Loucy (cell line): ENCODE data around the gene CNOT8.
A peak's percentile ranks its signal among the peaks of the same experiment; 100 is the strongest.

ENCODE experiments used
- CTCF ChIP-seq: fragments of 200-600 bp; sonication (generic); conservative IDR thresholded peaks from 2 replicates; pipeline ENCODE4 v1.5.1; 2014; ENCODE audit warnings: mild to moderate bottlenecking, antibody characterized with exemption, low read length
- EZH2phosphoT487 ChIP-seq: fragments of 200-600 bp; IDR thresholded peaks from 2 replicates; pipeline ENCODE4 v1.6.1; 2018; ENCODE audit warnings: antibody characterized with exemption, mild to moderate bottlenecking, moderate library complexity, borderline replicate concordance

DNA sequence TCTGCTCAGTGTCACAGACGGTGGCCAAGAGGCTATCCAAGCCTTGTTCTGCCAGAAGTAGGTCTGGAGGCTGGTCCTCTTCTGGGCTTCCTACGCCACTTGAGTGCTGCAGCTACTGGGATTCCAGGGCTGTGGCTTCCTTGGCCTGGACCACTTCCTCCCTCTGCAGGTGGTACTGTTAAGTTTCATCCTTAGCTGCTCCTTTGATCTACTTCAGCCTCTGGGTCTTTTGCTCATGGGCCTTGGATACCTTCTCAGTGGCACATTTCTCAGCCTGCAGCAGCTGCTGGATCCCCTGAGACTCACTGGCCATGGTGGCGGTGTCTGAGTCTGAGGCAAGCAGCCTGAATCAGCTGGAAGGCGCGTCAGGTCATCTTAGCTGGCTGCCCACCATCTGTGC lies 10.3 kb downstream of the CNOT8 start:
- TF ChIP-seq CTCF (peak; percentile 18; the same call in 1 of the 2 replicates), EZH2phosphoT487 (no peak)
